Suprapubic skin (tissue), 4 donors: Measurements from ENCODE around the gene GSK3B.

Experiments used
- EP300 ChIP-seq: sonication (generic); formaldehyde crosslinking; IDR thresholded peaks from one replicate; pipeline ENCODE4 v1.6.1; 2017; ENCODE audit warnings: antibody characterized with exemption
- POLR2A ChIP-seq, 2 donors: fragments of 450-650 bp; IDR thresholded peaks; one replicate each; pipeline ENCODE4 v1.6.1; 2017; ENCODE audit warnings: antibody characterized with exemption in 2 of 2, mild to moderate bottlenecking in 2 of 2, moderate library complexity in 2 of 2
- POLR2AphosphoS5 ChIP-seq, 3 donors: sonication (generic); formaldehyde crosslinking; IDR thresholded peaks; one replicate each; pipeline ENCODE4 v1.6.1; 2017; ENCODE audit warnings: antibody characterized with exemption in 3 of 3
- TF ChIP-seq, protein P1 (sequence below), 2 donors: fragments of 200-600 bp in 1 of 2; fragments of 450-650 bp in 1 of 2; sonication (generic) in 1 of 2; IDR thresholded peaks; one replicate each; pipeline ENCODE4 v1.5.1; 2016 to 2019; ENCODE audit warnings: antibody characterized with exemption in 2 of 2, mild to moderate bottlenecking in 1 of 2, moderate library complexity in 1 of 2

DNA sequence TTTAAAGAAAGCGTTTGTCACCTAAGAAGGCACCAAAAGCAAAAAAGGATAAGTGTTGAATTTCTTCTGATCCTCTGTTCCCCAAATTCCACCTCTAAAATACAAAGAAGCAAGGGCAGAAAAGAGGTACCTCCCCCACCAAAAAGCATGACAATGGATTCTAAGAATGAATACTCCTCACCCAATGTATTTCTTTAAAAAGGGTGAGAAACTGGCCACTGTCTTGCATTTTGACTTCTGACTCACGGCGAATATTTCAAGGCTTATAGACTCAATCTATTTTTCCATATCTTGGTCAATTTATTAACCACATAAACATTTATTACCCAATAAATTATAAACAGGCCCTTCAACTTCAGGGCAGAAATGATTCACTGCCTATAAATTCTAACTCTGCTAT lies 181.2 kb downstream of the GSK3B start:
- TF ChIP-seq, protein P1, sequence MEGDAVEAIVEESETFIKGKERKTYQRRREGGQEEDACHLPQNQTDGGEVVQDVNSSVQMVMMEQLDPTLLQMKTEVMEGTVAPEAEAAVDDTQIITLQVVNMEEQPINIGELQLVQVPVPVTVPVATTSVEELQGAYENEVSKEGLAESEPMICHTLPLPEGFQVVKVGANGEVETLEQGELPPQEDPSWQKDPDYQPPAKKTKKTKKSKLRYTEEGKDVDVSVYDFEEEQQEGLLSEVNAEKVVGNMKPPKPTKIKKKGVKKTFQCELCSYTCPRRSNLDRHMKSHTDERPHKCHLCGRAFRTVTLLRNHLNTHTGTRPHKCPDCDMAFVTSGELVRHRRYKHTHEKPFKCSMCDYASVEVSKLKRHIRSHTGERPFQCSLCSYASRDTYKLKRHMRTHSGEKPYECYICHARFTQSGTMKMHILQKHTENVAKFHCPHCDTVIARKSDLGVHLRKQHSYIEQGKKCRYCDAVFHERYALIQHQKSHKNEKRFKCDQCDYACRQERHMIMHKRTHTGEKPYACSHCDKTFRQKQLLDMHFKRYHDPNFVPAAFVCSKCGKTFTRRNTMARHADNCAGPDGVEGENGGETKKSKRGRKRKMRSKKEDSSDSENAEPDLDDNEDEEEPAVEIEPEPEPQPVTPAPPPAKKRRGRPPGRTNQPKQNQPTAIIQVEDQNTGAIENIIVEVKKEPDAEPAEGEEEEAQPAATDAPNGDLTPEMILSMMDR (IDR thresholded peaks at IDR 0.05) = no peak
- TF ChIP-seq EP300 (no peak), POLR2AphosphoS5 (IDR thresholded peaks at IDR 0.05) (no peak), POLR2A (IDR thresholded peaks at IDR 0.05) (no peak)
